GM12891 (cell line): ENCODE results near the gene CNOT6L.

Experiments used
- POLR2A ChIP-seq: IDR thresholded peaks from 2 replicates; pipeline ENCODE4 v1.6.1; 2011; ENCODE audit warnings: low read depth, low read length, control low read depth
- POLR2AphosphoS5 ChIP-seq: IDR thresholded peaks from 2 replicates; pipeline ENCODE4 v1.6.1; 2011; ENCODE audit warnings: low read depth, low read length, control low read depth
- POU2F2 ChIP-seq: IDR thresholded peaks from 2 replicates; pipeline ENCODE4 v1.6.1; 2011; ENCODE audit warnings: low read depth, mild to moderate bottlenecking, control low read depth, low read length, moderate library complexity
- TAF1 ChIP-seq: IDR thresholded peaks from 2 replicates; pipeline ENCODE4 v1.6.1; 2011; ENCODE audit warnings: low read depth, low read length, control low read depth

DNA sequence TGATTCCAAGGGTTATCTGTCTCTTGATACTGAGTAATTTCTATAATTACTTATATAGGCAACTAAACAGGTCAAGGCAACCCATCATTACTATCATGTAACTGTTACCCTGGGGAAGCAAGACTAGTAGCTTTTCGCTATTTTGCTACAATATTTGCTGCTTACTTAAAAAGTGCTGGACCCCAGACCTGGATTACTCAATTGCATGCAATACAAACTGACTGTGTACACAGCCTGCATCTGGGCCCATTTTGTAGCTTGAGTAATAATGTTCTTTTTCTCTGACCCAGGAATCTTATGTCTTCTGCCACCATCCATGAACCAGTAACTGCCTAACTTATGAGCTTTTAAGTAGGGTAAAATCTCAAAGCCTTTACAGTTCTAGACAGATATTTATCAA lies 53.4 kb downstream of the CNOT6L start:
- TF ChIP-seq POLR2AphosphoS5 (no peak), POU2F2 (no peak), POLR2A (no peak), TAF1 (no peak)
